ACHN (cell line): ENCODE measurements around the gene RNF44.

ENCODE experiments used
- DNase-seq: peaks from one replicate; pipeline ENCODE4 v3.0.0-alpha.2; 2015
- in situ Hi-C: cut with HindIII; loops from 2 replicates; pipeline ENCODE4 v1.10.0; 2017; ENCODE audit warnings: low sequenced_read_pairs, low pct_ligation_motif_present, low pct_unique_long_range_greater_than_20kb

Gene RNF44

GRCh38 chr5:176527246-176528222 lies 9.7 kb downstream of the RNF44 start:
- in situ Hi-C loops = no loop called here
- no peak for DNase-seq

DNA sequence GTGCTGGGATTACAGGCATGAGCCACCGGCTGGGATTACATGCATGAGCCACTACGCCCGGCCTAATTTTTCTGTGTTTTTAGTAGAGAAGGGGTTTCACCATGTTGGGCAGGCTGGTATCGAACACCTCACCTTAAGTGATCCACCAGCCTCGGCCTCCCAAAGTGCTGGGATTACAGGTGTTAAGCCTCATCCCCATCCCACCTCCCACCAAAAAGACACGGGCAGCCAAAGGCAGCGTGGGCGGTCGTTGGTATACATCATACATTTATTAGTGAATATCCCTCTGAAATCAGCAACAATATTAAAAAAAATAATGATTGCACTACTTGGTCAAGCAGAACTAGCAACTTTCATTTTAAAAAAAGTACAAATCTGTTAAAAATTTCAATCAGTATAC lies 10.7 kb downstream of the RNF44 start:
- in situ Hi-C loops = no loop called here
- DNase-seq = no peak

DNA sequence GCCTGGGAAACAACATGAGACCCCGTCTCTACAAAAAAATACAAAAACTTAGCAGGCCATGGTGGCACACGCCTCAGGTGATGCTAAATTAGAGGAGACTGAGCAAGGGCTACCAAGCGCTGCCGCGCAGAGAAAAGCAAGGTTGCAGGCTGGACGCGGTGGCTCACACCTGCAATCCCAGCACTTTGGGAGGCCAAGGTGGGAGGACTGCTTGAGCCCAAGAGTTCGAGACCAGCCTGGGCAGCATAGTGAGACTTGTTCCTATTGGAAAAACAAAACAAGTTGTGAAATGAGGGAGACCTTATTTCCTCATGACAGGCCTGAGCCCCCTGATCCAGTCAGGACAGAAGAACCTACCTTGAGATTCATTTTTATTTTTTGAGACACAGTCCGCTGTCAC lies 11.5 kb downstream of the RNF44 start:
- no peak for DNase-seq
- in situ Hi-C loops = no loop called here

DNA sequence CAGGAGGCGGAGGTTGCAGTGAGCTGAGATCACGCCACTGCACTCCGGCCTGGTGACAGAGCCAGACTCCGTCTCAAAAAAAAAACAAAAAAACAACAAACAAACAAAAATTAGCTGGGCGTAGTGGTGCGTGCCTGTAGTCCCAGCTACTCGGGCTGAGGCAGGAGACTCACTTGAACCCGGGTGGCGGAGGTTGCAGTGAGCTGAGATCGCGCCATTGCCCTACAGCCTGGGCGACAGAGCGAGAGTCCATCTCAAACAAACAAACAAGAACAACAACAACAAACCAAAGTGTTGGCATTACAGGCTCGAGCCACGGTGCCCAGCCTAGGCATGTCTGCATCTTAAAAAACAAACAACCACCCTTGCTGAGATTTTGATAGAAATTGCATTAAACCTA lies 12.2 kb downstream of the RNF44 start:
- DNase-seq = no peak
- in situ Hi-C loops = no loop called here

DNA sequence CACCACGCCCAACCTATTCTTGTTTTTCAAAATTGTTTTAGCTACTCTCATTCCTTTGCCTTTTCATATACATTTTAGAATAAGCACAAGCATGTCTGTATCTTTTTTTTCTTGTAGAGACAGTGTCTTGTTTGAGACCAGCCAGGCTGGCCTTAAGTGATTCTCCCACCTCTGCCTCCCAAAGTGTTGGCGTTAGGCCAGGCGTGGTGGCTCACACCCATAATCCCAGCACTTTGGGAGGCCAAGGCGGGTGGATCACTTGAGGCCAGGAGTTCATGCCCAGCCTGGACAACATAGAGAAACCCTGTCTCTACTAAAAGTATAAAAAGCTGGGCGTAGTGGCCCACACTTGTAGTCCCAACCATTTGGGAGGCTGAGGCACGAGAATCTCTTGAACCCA lies 13.1 kb downstream of the RNF44 start:
- in situ Hi-C loops = no loop called here
- no peak for DNase-seq

- in situ Hi-C loops = no loop called here
- no peak for DNase-seq
These were observed 15.4 kb downstream of the RNF44 start for GRCh38 chr5:176521699-176522263.

DNA sequence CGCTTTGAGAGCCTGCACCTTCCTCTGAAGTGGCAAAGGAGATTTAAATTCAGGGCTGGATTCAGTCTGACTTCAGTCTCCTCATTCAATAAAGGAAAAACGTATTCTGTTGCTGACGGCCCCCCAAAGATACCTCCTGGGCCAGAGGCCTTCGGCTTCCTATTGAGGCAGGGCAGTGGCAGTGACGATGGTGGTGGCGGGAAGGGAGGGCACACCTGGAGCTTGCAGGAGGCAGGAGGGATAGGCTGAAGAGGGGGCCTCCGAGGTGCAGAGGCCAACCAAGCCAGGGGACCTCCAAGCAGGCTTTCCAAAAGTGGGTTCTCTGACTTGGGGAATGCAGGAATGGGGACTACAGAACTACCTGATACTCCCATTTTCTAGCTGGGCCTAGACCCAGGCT lies 15.9 kb downstream of the RNF44 start:
- in situ Hi-C loops = no loop called here
- no peak for DNase-seq

DNA sequence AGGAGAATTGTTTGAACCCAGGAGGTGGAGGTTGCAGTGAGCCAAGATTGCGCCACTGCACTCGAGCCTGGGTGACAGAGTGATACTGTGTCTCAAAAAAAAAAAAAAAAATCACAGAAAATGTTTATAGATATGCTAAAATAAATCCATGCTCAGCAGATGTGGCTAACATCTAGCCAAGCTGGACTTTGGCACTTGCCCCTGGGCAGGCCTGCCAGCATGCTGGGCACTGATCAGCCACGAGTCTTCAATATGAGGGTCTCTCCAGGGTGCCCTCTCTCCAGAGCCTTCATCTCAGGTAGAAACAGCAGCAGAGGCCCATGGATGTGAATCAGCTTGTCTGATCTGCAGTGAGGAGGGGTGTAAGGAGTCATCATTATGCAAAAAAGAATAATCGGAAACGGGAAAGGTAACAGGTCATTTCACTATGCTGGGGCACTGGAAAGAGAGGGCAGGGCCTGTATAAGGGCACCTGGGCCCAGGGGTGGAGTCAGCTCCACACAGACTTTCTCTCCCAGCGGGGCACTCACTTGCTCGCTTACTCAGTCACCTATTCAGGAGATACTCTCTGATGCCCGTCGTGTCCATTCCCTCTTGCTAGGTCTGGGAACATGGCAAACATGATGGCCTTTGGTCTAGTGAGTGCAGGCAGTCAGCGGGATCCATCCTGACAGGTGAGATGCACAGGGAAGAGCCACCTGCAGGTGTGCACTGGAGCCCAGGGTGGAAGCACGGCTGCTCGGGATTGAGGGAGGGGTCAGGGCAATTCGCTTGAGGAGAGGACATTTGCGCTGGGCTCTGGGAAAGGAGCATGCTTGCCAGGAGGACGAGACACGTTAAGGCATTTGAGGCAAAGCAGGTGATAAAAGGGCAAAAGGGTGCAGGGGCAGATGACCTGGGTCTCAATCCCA lies 17.1 kb downstream of the RNF44 start:
- DNase-seq = no peak
- in situ Hi-C loops = no loop called here

- in situ Hi-C loops = no loop called here
These were observed 20.0 kb downstream of the RNF44 start for GRCh38 chr5:176517053-176517661.

GRCh38 chr5:176515396-176515795 lies 21.8 kb downstream of the RNF44 start:
- in situ Hi-C loops = no loop called here
- DNase-seq = no peak

More at GRCh38 chr5:176517053-176517661, 20.0 kb downstream of the RNF44 start:
- DNase-seq = no peak

DNA sequence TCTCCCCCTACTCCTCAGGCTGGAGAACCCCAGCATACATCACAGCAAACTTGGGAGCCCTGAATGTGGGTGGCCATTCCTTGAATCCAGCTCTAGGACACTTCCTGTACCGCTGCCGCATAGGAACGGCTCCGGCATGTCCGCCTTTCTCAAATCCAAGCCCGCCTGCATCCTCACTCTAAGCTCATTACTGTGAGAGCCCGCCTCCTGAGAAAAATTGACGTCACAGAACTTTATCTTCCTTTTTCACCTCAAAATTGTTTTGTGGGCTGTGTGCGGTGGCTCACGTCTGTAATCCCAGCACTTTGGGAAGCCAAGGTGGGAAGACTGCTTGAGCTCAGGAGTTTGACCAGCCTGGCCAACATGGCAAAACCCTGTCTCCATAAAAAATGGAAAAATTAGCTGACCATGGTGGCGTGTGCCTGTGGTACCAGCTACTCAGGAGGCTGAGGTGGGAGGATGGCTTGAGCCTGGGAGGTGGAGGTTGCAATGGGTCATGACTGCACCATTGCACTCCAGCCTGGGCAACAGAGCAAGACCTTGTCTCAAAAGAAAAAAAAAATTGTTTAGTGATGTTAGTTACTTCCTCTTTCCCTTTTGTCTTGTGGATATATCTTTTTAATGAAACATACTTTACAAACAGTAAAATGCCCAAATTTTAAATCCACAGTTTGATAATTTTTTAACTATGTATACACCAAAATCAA lies 22.8 kb downstream of the RNF44 start:
- in situ Hi-C loops = no loop called here
- no peak for DNase-seq

DNA sequence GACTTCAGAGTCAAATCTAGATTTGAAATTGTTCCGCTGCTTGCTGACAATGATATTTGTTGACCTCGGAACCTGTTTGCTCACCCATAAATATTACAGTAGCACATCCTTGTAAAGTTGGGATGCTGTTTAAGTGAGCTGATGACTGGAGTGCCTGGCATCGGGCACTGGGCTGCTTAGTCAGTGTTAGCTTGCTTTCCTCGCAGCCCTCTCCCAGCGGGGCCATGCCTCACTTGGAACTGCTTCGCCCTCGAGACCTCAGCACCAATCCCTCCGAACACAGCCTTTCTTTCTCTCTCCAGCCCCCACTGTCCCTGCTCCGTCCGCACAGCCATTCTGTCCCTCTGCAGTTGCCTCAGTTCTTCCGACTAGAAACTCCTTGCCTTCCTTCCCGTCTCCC lies 23.4 kb downstream of the RNF44 start:
- DNase-seq = no peak
- in situ Hi-C loops = no loop called here

DNA sequence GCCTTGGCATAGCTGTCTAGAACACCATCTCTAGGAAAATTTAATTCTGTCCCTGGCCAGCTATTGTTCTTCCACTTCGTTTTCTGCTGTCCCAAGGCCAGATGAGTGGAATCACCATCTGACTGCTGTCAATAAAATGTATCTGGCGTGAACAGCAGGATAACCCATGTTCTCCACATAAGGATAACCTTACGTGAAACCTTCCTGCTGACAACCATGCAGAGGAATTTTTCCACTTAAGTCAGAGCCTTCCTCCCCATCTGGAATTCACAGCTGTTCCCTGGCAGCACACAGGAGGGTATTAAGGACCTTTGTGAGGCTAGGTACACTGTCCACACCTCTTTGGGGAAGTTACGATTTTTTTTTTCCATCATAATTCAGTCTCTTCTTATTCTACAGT lies 28.6 kb downstream of the RNF44 start:
- no peak for DNase-seq
- in situ Hi-C loops = no loop called here

- no peak for DNase-seq
- in situ Hi-C loops = no loop called here
These were observed 29.3 kb downstream of the RNF44 start for GRCh38 chr5:176507911-176508310.

- in situ Hi-C loops = no loop called here
- DNase-seq = no peak
These were observed 33.7 kb downstream of the RNF44 start for GRCh38 chr5:176503496-176503895.

- DNase-seq = peak; percentile 26
- in situ Hi-C loops = no loop called here
These were observed 35.9 kb downstream of the RNF44 start for GRCh38 chr5:176501333-176501732.

GRCh38 chr5:176500511-176500910 lies 36.7 kb downstream of the RNF44 start:
- DNase-seq = no peak
- in situ Hi-C loops = no loop called here

DNA sequence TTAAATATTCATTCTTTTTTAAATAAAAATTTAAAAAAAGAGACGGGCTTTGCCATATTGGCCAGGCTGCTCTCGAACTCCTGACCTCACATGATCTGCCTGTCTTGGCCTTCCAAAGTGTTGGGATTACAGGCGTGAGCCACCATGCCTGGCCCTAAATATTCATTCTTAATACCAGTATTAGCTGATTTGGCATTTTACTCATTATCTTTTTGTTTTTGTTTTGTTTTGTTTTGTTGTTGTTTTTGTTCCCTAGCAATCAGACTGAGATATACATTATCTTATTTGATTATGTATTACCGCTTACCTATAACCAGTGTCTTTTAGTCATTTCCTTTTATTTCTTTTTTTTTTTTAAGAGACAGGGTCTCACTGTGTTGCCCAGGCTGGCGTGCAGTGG lies 37.9 kb downstream of the RNF44 start:
- in situ Hi-C loops = no loop called here
- DNase-seq = no peak
